Neural crest cell (in vitro differentiated cells): ENCODE measurements around the gene SCAPER. TPM values are rescaled to one million over a fixed set of nuclear protein-coding genes. Genes with fewer than 3 reads are reported as not detected.

Experiments used
- DNase-seq: peaks from one replicate; pipeline ENCODE4 v3.0.0; 2021; ENCODE audit warnings: low read depth, mixed read lengths, low spot score
- H3K27ac Mint-ChIP-seq: one replicate; pipeline ENCODE4 v1.8.0; 2021; ENCODE audit warnings: mild to moderate bottlenecking, mixed read lengths; ENCODE audit not compliant: unreplicated experiment
- H3K27me3 Mint-ChIP-seq: 2 replicates; pipeline ENCODE4 v1.8.0; 2021; ENCODE audit warnings: low read depth, mild to moderate bottlenecking, mixed read lengths
- H3K36me3 Mint-ChIP-seq: 2 replicates; pipeline ENCODE4 v1.8.0; 2021; ENCODE audit warnings: low read depth, mild to moderate bottlenecking, mixed read lengths
- H3K4me1 Mint-ChIP-seq: 2 replicates; pipeline ENCODE4 v1.8.0; 2021; ENCODE audit warnings: mixed read lengths
- H3K4me3 Mint-ChIP-seq: one replicate; pipeline ENCODE4 v1.8.0; 2021; ENCODE audit warnings: mild to moderate bottlenecking, mixed read lengths
- H3K9me3 Mint-ChIP-seq: 2 replicates; pipeline ENCODE4 v1.8.0; 2021; ENCODE audit warnings: mixed read lengths
- total RNA-seq: library from RNA; stranded (reverse); gene quantifications from 2 replicates; pipeline ENCODE4 v1.2.1, GENCODE V29; 2021
- TF ChIP-seq, protein P1 (sequence below): fragments of 200-600 bp; sonication (generic); conservative IDR thresholded peaks from 2 replicates; pipeline ENCODE4 v1.5.0; 2021; ENCODE audit warnings: antibody characterized with exemption, mild to moderate bottlenecking

Gene SCAPER
- total RNA-seq, 1 donor from 2014 or later: 15.3 TPM

- Mint-ChIP-seq H3K4me1 (no peaks in the 10 kb centered on the region), H3K36me3 (no peaks in the 10 kb centered on the region), H3K27me3 (no peaks in the 10 kb centered on the region), H3K27ac (no peak overlapping the region), H3K4me3 (no peak overlapping the region), H3K9me3 (no peaks in the 10 kb centered on the region)
- no peak for DNase-seq
- TF ChIP-seq, protein P1, sequence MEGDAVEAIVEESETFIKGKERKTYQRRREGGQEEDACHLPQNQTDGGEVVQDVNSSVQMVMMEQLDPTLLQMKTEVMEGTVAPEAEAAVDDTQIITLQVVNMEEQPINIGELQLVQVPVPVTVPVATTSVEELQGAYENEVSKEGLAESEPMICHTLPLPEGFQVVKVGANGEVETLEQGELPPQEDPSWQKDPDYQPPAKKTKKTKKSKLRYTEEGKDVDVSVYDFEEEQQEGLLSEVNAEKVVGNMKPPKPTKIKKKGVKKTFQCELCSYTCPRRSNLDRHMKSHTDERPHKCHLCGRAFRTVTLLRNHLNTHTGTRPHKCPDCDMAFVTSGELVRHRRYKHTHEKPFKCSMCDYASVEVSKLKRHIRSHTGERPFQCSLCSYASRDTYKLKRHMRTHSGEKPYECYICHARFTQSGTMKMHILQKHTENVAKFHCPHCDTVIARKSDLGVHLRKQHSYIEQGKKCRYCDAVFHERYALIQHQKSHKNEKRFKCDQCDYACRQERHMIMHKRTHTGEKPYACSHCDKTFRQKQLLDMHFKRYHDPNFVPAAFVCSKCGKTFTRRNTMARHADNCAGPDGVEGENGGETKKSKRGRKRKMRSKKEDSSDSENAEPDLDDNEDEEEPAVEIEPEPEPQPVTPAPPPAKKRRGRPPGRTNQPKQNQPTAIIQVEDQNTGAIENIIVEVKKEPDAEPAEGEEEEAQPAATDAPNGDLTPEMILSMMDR: no peak
Measured at GRCh38 chr15:76384409-76384808, 520.7 kb downstream of the SCAPER start.

- Mint-ChIP-seq H3K9me3 (no peaks in the 10 kb centered on the region), H3K36me3 (no peaks in the 10 kb centered on the region), H3K4me3 (no peak overlapping the region), H3K27me3 (no peaks in the 10 kb centered on the region), H3K27ac (no peak overlapping the region), H3K4me1 (no peaks in the 10 kb centered on the region)
- TF ChIP-seq, protein P1: no peak
- no peak for DNase-seq
Measured at GRCh38 chr15:76382987-76383728, 522.0 kb downstream of the SCAPER start.

GRCh38 chr15:76381366-76381765, 523.8 kb downstream of the SCAPER start:
- Mint-ChIP-seq H3K4me1 (peaks cover 6% of the 10 kb centered on the region), H3K36me3 (no peaks in the 10 kb centered on the region), H3K27me3 (no peaks in the 10 kb centered on the region), H3K27ac (no peak overlapping the region), H3K4me3 (no peak overlapping the region), H3K9me3 (no peaks in the 10 kb centered on the region)
- no peak for DNase-seq
- TF ChIP-seq, protein P1: no peak

DNA sequence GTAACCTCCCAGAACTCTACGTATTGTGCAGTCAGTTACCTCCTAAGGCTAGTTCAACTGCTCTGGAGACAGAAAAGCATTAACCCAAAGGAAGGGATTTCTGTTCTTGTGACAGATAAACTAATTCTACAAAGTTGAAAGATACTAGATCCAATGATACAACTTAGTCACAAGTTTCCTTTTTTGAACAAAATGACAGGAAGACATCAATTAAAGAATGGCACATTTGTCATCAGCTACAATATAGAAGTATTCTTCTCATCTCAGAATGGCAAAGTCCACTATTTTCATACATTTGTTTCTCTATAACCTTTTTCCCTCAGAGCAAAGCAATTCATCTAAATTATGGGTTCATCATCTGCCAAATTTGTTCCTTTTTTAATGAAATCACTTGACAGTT, 524.9 kb downstream of the SCAPER start:
- Mint-ChIP-seq H3K36me3 (no peaks in the 10 kb centered on the region), H3K27ac (no peak overlapping the region)

GRCh38 chr15:76378691-76379090, 526.4 kb downstream of the SCAPER start:
- Mint-ChIP-seq H3K9me3 (no peaks in the 10 kb centered on the region), H3K4me3 (no peak overlapping the region), H3K36me3 (no peaks in the 10 kb centered on the region), H3K27ac (no peak overlapping the region), H3K4me1 (peaks cover 11% of the 10 kb centered on the region), H3K27me3 (no peaks in the 10 kb centered on the region)
- no peak for DNase-seq
- TF ChIP-seq, protein P1: no peak

More for the DNA sequence above, 524.9 kb downstream of the SCAPER start:
- TF ChIP-seq, protein P1: no peak
- no peaks in the 10 kb centered on the region for H3K9me3 Mint-ChIP-seq
- H3K27me3 Mint-ChIP-seq: no peaks in the 10 kb centered on the region
- no peak overlapping the region for H3K4me3 Mint-ChIP-seq
- H3K4me1 Mint-ChIP-seq: peaks cover 11% of the 10 kb centered on the region
- no peak for DNase-seq
